GM15510 (cell line): Measurements from ENCODE around the gene ELOF1.

Experiments used
- POLR2A ChIP-seq: IDR thresholded peaks from 3 replicates; pipeline ENCODE4 v1.6.1; 2011; ENCODE audit warnings: borderline replicate concordance; ENCODE audit not compliant: insufficient read length; ENCODE audit errors: extremely low read depth

Gene ELOF1

DNA sequence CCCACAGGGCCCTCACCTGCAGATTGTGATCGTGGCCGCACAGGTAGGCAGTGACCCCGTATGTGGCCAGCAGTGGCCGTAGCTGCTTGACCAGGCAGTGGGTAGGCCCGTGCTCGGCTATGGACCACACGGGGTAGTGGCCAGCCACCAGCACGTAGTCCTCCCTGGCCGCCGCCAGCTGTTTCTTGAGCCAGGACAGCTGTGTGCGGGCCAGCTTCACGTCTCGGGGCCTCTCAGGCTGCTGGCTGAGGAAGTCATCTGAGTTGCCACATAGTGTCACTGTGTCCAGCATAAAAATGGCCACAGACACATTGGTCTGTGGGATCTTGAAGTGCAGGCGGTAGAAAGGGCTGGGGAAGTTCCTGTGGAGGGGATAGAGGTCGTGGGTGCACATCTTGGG, 17.2 kb upstream of the ELOF1 start:
- TF ChIP-seq POLR2A: no peak

DNA sequence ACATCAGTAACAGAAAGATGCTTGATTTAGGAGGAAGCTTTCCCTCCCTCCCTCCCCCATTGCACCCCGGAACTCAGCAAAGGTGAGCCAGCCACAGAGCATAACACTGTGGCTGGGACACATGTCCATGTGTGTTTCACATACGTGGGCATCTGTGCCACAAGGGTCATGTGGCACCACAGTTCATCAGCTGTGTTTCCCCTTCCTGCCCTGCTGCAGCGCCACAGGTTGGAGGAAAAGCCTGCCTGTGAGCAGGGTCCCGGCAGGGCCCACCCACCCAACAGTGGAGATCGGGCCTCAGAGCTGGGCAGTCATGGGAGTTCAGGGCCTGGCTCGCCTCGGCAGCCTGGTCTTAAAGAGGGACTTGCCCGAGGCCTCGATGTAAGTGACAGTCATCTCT, 15.7 kb upstream of the ELOF1 start:
- TF ChIP-seq POLR2A: no peak

GRCh38 chr19:11570039-11570462, 11.0 kb upstream of the ELOF1 start:
- TF ChIP-seq POLR2A: no peak

DNA sequence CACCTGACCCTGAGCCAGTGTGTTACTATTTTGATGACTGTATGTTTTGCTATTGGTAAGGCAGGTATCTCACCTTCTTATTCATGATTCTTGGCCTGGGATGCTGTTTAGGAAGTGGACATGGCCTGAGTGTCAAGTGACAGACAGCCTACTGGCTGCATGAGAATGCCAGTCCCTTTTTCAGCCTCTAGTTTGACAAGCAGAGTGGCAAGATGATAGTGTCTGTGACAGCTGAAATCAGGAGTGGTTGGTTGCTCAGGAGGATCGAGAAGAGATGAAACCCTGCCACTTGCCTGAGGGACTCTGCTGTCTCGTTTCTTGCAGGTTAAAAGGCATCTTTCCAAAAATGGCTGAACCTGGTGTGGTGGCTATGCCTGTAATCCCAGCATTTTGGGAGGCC, 7.1 kb upstream of the ELOF1 start:
- no peak for TF ChIP-seq POLR2A

- TF ChIP-seq POLR2A: no peak
Measured at GRCh38 chr19:11563532-11563931, 4.5 kb upstream of the ELOF1 start.

DNA sequence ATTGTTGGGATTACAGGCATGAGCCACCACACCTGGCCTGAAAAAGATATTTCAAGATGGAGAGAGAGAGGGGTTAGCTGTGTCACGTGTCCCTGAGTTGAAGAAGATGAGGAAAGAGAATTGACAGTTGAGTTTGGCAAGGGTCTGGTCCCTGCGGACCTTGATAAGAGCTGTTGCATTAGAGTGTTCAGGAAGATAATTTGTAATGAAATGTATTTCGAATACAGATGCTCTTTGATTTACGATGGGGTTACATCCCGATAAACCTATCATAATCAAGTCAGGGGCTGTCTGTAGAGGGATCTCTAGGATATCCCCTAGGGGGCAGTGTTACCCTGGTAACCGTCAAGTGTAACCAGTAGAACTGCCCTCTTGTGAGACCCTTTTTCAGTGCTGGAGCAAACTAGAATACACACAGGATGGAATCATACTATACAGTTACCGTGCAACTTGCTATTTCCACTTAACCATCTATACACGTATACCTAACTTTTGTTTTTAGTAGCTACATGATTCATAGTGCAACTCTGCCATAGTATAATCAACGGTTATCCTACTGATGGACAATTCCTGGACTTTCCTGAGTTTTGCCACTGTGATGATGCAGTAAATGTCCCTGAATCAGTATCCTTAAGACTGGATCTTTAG, 1.5 kb upstream of the ELOF1 start:
- TF ChIP-seq POLR2A: no peak

- TF ChIP-seq POLR2A: no peak
Measured at GRCh38 chr19:11556634-11557420, 2.2 kb downstream of the ELOF1 start.

DNA sequence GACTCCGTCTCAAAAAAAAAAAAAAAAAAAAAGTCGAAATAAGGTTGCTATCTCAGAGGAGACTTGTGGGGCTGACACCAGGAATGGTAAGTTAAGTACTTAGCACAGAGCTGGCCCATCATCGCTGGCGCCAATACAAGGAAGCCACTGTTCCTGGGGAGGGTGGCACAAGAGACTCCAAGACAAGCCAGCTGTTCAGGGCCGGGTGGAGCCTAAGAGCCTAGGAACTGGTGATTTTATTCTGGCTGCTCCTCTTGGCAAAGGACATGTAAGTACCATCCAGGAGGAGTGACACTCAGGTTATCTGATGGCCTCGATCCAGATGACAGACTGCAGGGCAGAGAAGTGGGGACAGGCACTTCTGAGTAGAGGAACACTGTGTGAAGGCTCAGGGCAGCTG, 3.8 kb downstream of the ELOF1 start:
- TF ChIP-seq POLR2A: no peak

DNA sequence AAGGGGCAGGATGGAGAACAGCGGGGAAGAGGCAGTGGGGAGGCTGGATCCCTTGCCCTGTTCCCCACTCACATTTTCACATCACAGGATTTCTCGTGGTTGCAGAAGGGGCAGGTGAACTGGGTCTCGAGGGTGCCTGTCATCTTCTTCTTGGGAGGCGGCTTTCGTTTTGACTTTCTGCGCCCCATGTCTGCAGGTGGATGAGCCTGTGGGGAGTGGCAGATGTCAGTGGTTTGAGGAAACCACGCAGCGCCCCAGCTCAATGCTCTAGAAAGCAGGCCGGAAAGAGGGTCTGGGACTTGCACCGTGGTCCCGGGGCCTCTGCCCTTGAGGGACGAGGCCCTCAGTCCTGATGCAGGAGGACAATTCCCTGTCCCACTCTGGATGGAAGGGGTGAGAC, 4.9 kb downstream of the ELOF1 start:
- TF ChIP-seq POLR2A: no peak

GRCh38 chr19:11552666-11553372, 6.2 kb downstream of the ELOF1 start:
- TF ChIP-seq POLR2A: no peak

DNA sequence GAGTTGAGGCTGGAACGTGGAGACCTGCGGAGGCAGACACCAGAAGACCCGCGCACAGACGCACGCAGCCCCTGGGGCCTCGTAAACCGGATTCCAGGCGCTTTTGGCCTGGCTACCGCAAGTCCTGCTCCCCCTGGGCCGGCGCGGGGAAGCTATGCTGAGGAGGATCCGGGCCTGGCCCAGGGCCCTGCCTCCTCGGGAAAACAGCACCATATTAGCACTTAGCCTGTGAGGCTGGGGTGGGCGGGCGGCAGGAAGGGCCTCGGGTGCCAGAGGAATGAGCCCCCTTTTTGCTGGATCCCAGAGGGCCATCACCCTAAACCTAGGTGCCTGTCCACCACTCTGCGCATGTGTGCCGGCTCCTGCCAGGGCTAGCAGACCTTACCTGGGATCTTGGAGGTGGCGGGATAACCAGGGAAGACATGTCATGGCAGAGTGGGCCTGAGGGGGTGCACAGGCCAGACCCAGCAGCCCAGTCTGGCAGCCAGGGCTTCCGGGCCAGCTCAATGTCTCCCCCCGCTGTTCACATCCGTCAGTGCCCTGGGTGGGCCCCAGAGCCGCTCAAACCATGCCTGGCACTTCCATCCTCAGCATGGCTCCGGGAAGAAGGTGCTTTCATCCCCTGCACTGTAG, 7.3 kb downstream of the ELOF1 start:
- no peak for TF ChIP-seq POLR2A

DNA sequence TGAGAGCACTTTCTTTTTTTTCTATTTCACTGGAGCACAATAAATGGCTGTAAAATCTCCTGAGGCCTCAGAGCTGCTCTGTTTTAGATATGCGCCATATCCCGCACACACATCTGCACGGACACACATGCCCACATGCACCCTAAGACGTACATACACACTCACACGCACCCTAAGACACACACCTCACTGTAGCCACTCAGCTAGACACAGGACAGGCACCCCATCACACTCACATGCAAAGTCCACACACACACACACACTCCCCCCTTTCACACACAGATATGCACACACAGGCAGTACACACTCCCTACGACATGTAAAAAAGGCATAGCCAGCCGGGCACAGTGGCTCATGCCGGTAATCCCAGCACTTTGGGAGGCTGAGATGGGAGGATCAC, 8.8 kb downstream of the ELOF1 start:
- TF ChIP-seq POLR2A: no peak

DNA sequence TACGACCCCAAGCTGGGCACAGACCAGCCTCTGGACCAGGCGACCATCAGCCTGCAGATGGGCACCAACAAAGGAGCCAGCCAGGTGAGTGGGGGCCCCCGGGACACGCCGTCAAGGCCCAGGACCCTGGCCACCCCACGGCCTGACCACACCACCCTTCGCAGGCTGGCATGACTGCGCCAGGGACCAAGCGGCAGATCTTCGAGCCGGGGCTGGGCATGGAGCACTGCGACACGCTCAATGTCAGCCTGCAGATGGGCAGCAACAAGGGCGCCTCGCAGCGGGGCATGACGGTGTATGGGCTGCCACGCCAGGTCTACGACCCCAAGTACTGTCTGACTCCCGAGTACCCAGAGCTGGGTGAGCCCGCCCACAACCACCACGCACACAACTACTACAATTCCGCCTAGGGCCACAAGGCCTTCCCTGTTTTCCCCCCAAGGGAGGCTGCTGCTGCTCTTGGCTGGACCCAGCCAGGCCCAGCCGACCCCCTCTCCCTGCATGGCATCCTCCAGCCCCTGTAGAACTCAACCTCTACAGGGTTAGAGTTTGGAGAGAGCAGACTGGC, 9.6 kb downstream of the ELOF1 start:
- TF ChIP-seq POLR2A: no peak

DNA sequence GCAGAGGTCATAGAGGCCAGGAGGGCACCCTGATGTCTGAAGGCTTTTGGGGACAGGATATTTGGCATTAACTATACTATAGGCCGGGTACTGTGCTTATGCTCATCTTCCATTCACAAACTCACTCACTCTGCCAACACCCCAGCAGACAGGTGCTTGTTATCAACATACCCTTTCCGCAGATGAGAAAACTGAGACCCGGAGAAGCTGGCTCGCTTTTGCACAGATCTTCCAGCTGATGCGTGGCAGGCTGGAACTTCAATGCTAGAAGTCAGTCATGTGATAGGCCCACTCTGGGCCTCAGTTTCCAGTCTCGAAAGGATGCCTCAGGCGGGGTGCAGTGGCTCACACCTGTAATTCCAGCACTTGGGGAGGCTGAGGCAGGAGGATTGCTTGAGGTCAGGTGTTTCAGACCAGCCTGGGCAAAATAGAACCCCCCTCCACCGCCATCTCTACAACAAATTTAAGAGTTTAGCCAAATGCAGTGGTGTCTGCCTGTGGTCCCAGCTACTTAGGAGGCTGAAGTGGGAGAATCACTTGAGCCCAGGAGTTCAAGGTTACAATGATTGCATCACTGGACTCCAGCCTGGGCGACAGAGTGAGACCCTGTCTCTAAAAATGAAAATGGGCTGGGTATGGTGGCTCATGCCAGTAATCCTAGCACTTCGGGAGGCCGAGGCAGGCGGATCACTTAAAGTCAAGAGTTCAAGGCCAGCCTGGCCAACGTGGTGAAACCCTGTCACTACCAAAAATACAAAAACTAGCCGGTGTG, 10.9 kb downstream of the ELOF1 start:
- TF ChIP-seq POLR2A: no peak
